ENCODE results near the gene RFTN1.

DNA sequence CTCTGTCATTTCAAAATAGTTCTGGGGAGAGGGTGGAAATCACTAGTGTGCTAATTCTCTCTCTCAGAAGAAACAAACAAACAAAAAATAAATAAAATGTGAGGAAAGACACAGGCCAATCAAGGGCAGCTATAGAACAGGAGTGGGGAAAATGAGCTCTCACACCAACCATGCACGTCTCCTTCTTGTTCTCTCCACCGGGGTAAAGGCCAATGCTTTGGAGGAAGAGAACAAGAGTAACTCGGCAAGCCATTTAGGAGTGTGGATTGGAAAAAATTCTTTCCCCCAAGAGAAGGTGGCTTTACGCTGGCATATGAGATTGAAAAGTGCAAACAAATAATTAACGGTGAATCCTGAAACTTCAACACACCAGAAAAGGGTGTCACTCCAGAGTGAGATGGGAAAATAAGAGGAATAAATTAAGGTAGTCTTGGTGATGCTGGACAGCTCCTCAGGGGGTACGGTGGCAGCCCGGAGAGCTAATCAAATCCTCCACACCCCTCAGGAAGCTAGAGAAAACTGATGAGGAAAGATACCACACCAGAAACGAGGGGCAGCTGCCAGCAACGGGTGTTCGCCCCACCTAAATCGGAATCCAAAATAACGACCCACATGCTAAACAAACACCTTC is 88.0 kb downstream of the RFTN1 start:
- TF ChIP-seq, protein P1, sequence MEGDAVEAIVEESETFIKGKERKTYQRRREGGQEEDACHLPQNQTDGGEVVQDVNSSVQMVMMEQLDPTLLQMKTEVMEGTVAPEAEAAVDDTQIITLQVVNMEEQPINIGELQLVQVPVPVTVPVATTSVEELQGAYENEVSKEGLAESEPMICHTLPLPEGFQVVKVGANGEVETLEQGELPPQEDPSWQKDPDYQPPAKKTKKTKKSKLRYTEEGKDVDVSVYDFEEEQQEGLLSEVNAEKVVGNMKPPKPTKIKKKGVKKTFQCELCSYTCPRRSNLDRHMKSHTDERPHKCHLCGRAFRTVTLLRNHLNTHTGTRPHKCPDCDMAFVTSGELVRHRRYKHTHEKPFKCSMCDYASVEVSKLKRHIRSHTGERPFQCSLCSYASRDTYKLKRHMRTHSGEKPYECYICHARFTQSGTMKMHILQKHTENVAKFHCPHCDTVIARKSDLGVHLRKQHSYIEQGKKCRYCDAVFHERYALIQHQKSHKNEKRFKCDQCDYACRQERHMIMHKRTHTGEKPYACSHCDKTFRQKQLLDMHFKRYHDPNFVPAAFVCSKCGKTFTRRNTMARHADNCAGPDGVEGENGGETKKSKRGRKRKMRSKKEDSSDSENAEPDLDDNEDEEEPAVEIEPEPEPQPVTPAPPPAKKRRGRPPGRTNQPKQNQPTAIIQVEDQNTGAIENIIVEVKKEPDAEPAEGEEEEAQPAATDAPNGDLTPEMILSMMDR (conservative IDR thresholded peaks at IDR 0.05; ENCODE audit: low read depth in 2 of 2): no peak
- TF ChIP-seq JUNB (IDR thresholded peaks at IDR 0.05; ENCODE audit: unreplicated experiment) (no peak), EZH2 (IDR thresholded peaks at IDR 0.05; ENCODE audit: low read depth, unreplicated experiment) (no peak), POLR2AphosphoS5 (IDR thresholded peaks at IDR 0.05; ENCODE audit: low read depth) (no peak)
- TF ChIP-seq, protein P2, sequence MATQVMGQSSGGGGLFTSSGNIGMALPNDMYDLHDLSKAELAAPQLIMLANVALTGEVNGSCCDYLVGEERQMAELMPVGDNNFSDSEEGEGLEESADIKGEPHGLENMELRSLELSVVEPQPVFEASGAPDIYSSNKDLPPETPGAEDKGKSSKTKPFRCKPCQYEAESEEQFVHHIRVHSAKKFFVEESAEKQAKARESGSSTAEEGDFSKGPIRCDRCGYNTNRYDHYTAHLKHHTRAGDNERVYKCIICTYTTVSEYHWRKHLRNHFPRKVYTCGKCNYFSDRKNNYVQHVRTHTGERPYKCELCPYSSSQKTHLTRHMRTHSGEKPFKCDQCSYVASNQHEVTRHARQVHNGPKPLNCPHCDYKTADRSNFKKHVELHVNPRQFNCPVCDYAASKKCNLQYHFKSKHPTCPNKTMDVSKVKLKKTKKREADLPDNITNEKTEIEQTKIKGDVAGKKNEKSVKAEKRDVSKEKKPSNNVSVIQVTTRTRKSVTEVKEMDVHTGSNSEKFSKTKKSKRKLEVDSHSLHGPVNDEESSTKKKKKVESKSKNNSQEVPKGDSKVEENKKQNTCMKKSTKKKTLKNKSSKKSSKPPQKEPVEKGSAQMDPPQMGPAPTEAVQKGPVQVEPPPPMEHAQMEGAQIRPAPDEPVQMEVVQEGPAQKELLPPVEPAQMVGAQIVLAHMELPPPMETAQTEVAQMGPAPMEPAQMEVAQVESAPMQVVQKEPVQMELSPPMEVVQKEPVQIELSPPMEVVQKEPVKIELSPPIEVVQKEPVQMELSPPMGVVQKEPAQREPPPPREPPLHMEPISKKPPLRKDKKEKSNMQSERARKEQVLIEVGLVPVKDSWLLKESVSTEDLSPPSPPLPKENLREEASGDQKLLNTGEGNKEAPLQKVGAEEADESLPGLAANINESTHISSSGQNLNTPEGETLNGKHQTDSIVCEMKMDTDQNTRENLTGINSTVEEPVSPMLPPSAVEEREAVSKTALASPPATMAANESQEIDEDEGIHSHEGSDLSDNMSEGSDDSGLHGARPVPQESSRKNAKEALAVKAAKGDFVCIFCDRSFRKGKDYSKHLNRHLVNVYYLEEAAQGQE (IDR thresholded peaks at IDR 0.05; ENCODE audit: unreplicated experiment): peak; percentile 70

All from GM23338 (cell line).